ENCODE measurements around the gene ELOVL1. TPM values are rescaled to one million over a fixed set of nuclear protein-coding genes. Genes with fewer than 3 reads are reported as not detected.

ELOVL1 gene
- total RNA-seq, 6 experiments from 2014 or later, result 19.9 to 38.3 (median 29.2) TPM

DNA sequence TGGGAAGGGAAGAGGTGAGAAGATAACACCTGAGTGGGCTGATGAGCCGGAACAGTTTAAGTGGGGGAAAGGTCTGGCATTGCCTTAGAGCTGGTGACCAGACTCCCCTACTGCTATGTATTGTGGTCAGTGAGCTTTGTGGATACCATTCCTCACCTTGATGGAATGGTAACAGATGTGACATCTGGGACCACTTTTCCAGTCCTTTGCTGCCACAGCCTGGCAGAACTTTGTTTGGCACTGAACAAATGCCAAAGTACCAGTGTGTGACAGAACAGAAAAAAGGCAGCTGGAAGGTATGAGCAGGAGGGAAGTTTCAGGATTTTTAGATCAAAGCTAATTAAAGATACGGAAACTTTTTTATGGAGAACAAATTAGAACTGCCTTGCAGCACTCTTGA lies 15.6 kb upstream of the ELOVL1 start:
- no peak overlapping the region for H3K4me3 ChIP-seq
- no peak for TF ChIP-seq POLR2A (IDR thresholded peaks at IDR 0.05)
- TF ChIP-seq, protein P1, sequence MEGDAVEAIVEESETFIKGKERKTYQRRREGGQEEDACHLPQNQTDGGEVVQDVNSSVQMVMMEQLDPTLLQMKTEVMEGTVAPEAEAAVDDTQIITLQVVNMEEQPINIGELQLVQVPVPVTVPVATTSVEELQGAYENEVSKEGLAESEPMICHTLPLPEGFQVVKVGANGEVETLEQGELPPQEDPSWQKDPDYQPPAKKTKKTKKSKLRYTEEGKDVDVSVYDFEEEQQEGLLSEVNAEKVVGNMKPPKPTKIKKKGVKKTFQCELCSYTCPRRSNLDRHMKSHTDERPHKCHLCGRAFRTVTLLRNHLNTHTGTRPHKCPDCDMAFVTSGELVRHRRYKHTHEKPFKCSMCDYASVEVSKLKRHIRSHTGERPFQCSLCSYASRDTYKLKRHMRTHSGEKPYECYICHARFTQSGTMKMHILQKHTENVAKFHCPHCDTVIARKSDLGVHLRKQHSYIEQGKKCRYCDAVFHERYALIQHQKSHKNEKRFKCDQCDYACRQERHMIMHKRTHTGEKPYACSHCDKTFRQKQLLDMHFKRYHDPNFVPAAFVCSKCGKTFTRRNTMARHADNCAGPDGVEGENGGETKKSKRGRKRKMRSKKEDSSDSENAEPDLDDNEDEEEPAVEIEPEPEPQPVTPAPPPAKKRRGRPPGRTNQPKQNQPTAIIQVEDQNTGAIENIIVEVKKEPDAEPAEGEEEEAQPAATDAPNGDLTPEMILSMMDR (IDR thresholded peaks at IDR 0.05), result peak; percentile 29 to 43 (median 30)
- H3K9me3 ChIP-seq, result no peaks in the 10 kb centered on the region
- H3K4me1 ChIP-seq, result peaks cover 0 to 10% (median 3%) of the 10 kb centered on the region in 4 donors
- DNase-seq, result no peak
- H3K27me3 ChIP-seq, result no peaks in the 10 kb centered on the region
- ATAC-seq, result peak; percentile 47 to 63 (median 55)
- H3K27ac ChIP-seq, result no peak overlapping the region
- intact Hi-C loops (cut with DNase I), result loop anchor here (10.0 kb wide), 1 partner anchor 149 kb away; no protein-coding TSS in a partner anchor
- 90% methylated on average over 1 of the region's 2 CpGs for WGBS (ENCODE audit: insufficient coverage, low coverage, low lambda C conversion rate, missing lambda C conversion rate)
- H3K36me3 ChIP-seq, result peaks cover 0 to 46% (median 27%) of the 10 kb centered on the region in 4 donors

DNA sequence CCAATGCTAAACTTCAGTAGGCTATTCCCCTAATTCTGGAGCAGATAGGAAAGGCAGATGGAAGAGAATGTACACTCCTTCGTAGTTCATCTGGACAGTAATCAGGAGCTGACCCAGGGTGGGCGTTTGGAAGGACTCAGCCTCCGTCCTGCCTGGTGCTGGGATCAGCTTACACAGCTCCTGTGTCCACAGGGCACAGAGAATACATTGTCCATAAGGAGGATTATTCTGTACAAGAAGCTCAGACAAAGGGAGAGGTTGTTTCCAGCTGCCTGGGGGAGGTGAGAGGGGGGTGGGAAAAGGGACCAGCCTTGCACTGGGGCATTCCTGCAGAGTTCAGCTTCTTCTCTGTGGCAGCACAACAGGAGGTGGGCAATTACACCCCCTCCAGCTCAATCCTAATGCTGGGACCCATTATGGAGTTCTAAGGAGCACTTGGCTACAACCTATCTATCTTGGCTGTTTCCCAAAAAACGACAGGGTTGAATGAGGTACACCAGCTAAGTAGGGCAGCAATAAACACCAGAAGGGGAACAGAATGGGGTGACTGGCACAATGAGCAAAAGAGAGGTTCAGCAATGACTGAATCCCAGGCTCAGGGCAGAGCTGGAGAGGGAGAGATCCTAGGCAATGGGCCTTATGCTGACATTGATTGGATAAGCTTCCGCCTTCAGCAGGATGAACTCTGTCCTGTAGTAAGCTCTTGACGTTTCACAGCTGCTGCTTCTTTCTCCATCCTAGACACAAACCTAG lies 14.4 kb upstream of the ELOVL1 start:
- no peak for DNase-seq
- peaks cover 0 to 4% (median 0%) of the 10 kb centered on the region in 4 donors for H3K4me1 ChIP-seq
- H3K36me3 ChIP-seq, result peaks cover 0 to 43% (median 25%) of the 10 kb centered on the region in 4 donors
- no peak overlapping the region for H3K4me3 ChIP-seq
- WGBS (ENCODE audit: insufficient coverage, low coverage, low lambda C conversion rate, missing lambda C conversion rate), result 31% methylated on average over 4 of the region's 6 CpGs
- no peaks in the 10 kb centered on the region for H3K27me3 ChIP-seq
- H3K27ac ChIP-seq, result no peak overlapping the region
- H3K9me3 ChIP-seq, result no peaks in the 10 kb centered on the region
- no peak for TF ChIP-seq POLR2A (IDR thresholded peaks at IDR 0.05)
- TF ChIP-seq, protein P1 (IDR thresholded peaks at IDR 0.05), result no peak
- peak; percentile 50 to 81 (median 68) for ATAC-seq
- intact Hi-C loops (cut with DNase I), result loop anchor here (10.0 kb wide), 1 partner anchor 147 kb away; no protein-coding TSS in a partner anchor

DNA sequence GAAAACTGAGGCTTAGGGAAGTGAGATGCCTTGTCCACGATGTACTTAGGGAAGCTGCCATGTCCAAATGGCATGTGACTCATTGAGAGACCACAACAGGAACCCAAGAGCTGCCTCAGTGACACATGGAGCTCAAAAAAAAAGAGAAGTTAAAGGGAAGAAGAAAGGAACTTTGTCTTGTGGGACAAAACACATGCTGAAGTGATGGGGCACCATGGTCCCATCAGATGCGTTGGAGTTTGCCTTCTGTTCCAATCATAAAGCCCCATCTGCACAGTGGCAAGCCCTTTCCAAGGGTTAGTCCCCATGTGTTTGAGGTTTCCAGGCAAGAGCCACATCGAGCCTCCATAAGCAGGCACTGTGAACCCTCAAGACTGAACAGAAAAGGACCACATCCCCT lies 13.8 kb upstream of the ELOVL1 start:
- Histone ChIP-seq H3K27ac (no peak overlapping the region), H3K27me3 (no peaks in the 10 kb centered on the region), H3K36me3 (peaks cover 0 to 37% (median 22%) of the 10 kb centered on the region in 4 donors), H3K4me3 (no peak overlapping the region), H3K9me3 (no peaks in the 10 kb centered on the region), H3K4me1 (peaks cover 0 to 4% (median 0%) of the 10 kb centered on the region in 4 donors)
- intact Hi-C loops (cut with DNase I), result loop anchor here (10.0 kb wide), 1 partner anchor 147 kb away; no protein-coding TSS in a partner anchor
- 54% methylated on average over 2 of the region's 3 CpGs for WGBS (ENCODE audit: insufficient coverage, low coverage, low lambda C conversion rate, missing lambda C conversion rate)
- TF ChIP-seq POLR2A (IDR thresholded peaks at IDR 0.05), result no peak
- TF ChIP-seq, protein P1 (IDR thresholded peaks at IDR 0.05), result no peak
- ATAC-seq (peak in 3 of 4 donors; percentile 19 to 53 (median 29)), DNase-seq (no peak)

GRCh38 chr1:43379476-43379875 lies 11.7 kb upstream of the ELOVL1 start:
- DNase-seq (no peak), ATAC-seq (no peak)
- peaks cover 0 to 16% (median 4%) of the 10 kb centered on the region in 4 donors for H3K36me3 ChIP-seq
- 83% methylated on average over 1 of the region's 1 CpG for WGBS (ENCODE audit: insufficient coverage, low coverage, low lambda C conversion rate, missing lambda C conversion rate)
- no peak overlapping the region for H3K27ac ChIP-seq
- no peaks in the 10 kb centered on the region for H3K27me3 ChIP-seq
- no peak overlapping the region for H3K4me3 ChIP-seq
- intact Hi-C loops (cut with DNase I), result no loop called here
- TF ChIP-seq POLR2A (IDR thresholded peaks at IDR 0.05), result no peak
- TF ChIP-seq, protein P1 (IDR thresholded peaks at IDR 0.05), result no peak
- H3K9me3 ChIP-seq, result no peaks in the 10 kb centered on the region
- peaks cover 0 to 4% (median 0%) of the 10 kb centered on the region in 4 donors for H3K4me1 ChIP-seq
